ENCODE results near the gene ZNF273.
"Not testable (repeated sequence)": the region's sequence is repeated elsewhere in the genome, so short reads cannot be mapped to it uniquely, and the experiment has no call there.

Gene ZNF273

GRCh38 chr7:64890761-64891362 lies 12.2 kb upstream of the ZNF273 start:
- no peak for DNase-seq

GRCh38 chr7:64891363-64892081 lies 11.6 kb upstream of the ZNF273 start:
- not testable (repeated sequence) for DNase-seq

DNA sequence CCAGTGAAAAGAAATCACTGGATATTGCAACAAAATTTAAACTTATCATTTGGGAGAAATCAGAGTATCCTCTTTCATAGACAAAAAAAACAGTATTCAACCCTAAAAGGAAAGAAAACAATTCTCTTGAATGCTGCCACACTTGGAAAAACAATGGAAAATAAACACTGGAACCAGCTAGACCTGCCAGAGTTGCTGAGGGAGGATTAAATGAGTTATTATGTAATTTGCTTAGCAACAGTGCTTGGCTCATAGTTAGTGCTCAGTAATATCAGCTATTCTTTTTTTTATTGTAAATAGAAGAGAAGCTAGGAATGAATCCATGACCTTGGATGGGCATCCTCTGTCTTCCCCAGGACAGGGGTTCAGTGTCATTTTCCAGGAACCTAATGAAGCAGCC lies 11.0 kb upstream of the ZNF273 start:
- no peak for DNase-seq

DNA sequence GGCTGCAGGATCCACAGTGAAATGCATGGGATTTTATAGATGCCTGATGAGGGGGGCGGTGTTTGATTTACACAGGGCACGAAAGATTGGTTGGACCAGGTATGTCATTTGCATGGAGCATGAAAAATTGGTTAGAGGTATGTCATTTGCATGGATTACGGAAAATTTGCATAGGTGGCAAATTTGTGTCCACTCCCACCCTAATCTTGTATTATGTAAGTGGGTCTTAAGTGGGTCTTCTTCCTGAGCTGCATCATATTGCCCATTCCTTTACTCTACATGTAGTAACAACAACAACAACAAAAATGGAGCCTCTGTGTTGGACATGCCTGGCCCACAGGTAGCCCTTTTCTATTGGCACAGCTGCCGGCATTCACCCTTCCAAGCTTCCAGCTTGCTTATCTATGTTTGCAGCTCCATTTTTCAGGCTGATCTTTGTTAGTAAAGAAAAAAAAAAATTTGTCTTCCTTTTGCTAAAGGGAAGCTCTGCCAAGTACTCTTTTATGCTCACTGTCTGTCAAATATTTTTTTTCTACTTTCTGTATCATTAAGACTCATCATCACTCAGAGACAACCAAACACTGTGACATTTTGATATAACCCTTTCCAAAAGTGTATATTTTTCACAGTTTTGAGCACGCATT lies 10.3 kb upstream of the ZNF273 start:
- DNase-seq: no peak

GRCh38 chr7:64893401-64893800 lies 9.7 kb upstream of the ZNF273 start:
- DNase-seq: no peak

- DNase-seq: not testable (repeated sequence)
These were observed 640 bp upstream of the ZNF273 start for GRCh38 chr7:64902461-64902805.

DNA sequence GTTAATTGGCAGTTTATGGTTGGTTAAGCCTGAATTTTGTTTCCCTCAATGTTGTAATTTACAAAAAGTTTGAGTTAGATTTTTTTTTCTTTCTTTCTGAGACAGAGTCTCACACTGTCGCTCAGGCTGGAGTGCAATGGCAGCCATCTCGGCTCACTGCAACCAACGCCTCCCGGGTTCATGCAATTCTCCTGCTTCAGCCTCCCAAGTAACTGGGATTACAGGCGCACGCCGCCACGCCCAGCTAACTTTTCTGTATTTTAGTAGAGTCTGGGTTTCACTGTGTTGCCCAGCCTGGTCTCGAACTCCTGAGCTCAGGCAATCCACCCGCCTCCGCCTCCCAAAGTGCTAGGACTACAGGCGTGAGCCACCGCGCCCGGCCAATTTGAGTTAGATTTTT lies 935 bp downstream of the ZNF273 start:
- DNase-seq: no peak

DNA sequence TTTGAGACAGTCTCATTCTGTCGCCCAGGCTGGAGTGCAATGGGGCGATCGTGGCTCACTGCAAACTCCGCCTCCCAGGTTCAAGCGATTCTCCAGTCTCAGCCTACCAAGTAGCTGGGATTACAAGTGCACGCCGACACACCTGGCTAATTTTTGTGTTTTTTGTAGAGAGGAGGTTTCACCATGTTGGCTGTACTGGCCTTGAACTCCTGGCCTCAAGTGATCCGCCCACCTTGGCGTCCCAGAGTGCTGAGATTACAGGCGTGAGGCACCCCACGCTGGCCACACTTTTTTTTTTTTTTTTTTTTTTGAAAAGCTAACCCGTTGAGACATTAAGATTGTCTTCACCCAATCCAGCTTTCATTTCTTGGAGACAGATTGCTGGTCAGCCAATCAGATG lies 2.1 kb downstream of the ZNF273 start:
- DNase-seq: no peak

GRCh38 chr7:64905547-64905946 lies 2.5 kb downstream of the ZNF273 start:
- no peak for DNase-seq

GRCh38 chr7:64907641-64908326 lies 4.7 kb downstream of the ZNF273 start:
- no peak for DNase-seq

- no peak for DNase-seq
These were observed 5.3 kb downstream of the ZNF273 start for GRCh38 chr7:64908358-64908757.

GRCh38 chr7:64914557-64914956 lies 11.5 kb downstream of the ZNF273 start:
- DNase-seq: no peak

DNA sequence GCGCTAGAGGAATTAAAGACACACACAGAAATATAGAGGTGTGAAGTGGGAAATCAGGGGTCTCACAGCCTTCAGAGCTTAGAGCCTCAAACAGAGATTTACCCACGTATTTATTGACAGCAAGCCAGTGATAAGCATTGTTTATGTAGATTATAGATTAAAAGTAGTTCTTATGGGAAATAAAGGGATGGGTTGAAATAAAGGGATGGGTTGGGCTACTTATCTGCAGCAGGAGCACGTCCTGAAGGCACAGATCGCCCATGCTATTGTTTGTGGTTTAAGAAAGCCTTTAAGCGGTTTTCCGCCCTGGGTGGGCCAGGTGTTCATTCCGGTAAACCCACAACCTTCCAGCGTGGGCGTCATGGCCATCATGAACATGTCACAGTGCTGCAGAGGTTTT lies 12.2 kb downstream of the ZNF273 start:
- DNase-seq: not testable (repeated sequence)

GRCh38 chr7:64928252-64929187 lies 25.4 kb downstream of the ZNF273 start:
- not testable (repeated sequence) for DNase-seq

DNA sequence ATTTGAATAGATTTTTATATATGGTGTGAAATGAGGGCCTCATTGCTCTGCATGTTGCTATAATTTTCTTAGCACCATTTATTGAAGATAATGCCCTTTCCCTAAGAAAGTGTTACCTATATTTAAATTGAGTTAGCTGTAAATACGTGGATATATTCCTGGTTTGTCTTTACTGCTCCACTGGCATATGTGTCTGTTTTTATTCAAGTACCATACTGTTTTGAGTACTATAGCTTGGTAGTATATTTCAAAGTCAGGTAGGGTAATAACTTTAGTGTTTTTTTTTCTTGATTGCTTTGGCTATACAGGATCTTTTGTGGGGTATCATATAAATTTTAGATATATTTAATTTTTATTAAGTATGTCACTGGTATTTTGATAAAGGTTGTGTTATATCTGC lies 31.4 kb downstream of the ZNF273 start:
- DNase-seq: no peak

DNA sequence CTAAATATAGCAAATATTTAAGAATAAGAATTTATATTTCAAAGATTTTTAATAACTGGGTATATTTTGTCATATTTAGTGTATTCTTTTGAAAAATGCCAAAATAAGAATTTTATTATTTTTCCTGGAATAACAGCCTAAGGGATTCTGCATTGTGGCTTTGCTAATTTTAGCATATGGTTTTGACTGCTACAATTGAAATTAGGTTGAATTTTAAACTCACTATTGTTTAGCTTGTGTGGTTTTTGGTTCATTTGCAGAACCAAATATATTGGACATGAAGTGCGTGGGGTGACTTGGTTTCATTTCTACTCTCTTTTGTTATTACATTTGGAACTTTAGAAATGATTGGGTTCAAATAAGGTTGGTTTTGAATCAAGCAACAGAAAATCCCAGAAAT lies 35.5 kb downstream of the ZNF273 start:
- no peak for DNase-seq

DNA sequence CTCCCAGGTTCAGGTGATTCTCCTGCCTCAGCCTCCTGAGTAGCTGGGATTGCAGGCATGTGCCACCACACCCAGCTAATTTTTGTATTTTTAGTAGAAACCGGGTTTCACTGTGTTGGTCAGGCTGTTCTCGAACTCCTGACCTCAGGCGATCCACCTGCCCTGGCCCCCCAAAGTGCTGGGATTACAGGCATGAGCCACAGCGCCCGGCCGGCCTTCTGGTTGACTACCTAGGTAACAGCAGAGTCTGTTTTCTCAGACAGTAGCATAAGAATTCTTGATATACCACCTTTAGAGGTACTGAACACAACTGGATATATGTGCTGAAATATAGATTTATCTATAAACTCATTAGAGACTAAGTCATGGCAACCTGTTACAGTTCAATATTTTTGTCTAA lies 36.9 kb downstream of the ZNF273 start:
- DNase-seq: not testable (repeated sequence)

- not testable (repeated sequence) for DNase-seq
These were observed 41.8 kb downstream of the ZNF273 start for GRCh38 chr7:64944667-64945502.

DNA sequence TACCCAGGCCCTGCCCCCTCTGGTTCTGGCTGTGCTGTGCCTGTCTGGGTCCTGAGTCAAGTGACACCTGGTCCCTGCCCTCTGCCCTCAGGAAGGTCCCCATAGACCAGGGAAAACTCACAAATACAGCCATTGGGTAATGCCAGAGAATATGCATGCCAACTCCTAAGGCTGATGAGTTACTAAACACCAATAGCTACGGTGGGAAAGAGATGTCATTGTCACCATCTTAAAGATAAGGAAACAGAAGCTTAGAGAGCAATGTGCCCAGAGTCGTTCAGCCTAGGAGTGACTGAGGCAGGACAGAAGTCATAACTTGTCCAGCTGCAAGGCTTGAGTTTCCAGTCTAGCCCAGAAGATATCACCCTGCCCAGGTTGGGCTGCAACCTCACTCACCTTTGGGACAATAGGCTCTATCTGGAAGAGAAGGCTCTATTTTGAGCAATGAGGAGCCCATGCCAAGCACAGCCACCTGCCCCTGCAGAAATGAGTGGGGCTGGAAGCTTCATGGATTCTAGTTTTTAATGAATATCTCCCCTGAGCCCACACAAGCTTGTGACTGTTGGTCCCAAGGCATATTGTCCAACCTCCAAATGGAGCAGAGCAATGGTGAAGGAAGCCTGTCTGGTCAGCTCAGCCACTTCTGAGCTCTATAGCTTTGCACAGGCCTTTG lies 42.6 kb downstream of the ZNF273 start:
- no peak for DNase-seq

DNA sequence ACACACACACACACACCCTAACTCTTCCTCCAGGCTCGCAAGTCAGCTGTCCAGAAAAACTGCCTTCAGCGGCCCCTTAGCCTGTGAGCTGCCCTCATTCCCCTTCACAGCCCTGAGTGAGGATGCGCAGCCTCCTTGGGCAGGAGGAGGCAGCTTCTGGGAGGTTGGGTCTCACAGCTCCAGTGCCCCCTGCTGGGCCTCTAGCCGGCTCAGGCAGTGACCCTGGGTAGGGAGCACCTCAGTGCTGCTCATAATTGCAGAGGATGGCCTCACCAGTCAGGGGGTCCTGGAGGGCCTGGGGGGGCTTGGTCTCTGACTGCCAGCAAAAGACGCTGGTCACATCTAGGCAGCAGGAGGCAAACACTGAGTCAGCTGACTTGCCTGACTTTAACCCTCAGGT lies 43.7 kb downstream of the ZNF273 start:
- DNase-seq: peak in 1 of 2 experiments; percentile 14
